Astrocyte (in vitro differentiated cells and primary cell): ENCODE results near the gene COL4A4. TPM values are rescaled to one million over a fixed set of nuclear protein-coding genes. Genes with fewer than 3 reads are reported as not detected.

Experiments
- DNase-seq: peaks from one replicate; pipeline ENCODE4 v3.0.0-alpha.2; 2010; ENCODE audit warnings: low read depth
- FAIRE-seq: peaks from 2 replicates; lab custom pipeline; 2011; peaks lifted over from hg19 to GRCh38; lab: Jason Lieb, UNC
- H2AFZ ChIP-seq: 2 replicates; pipeline ENCODE4 v1.6.0; 2012; ENCODE audit warnings: low read depth, low read length, inconsistent platforms
- H3K27ac ChIP-seq: 2 replicates; pipeline ENCODE4 v1.5.1; 2011; ENCODE audit warnings: low read depth, low read length, inconsistent platforms
- H3K27me3 ChIP-seq: 2 replicates; pipeline ENCODE4 v1.6.0; 2011; ENCODE audit warnings: low read length, inconsistent platforms; ENCODE audit not compliant: insufficient read depth
- H3K36me3 ChIP-seq: 2 replicates; pipeline ENCODE4 v1.5.1; 2011; ENCODE audit warnings: low read length, inconsistent platforms; ENCODE audit not compliant: insufficient read depth
- H3K4me1 ChIP-seq: 2 replicates; pipeline ENCODE4 v1.5.1; 2011; ENCODE audit warnings: low read length, inconsistent platforms; ENCODE audit not compliant: insufficient read depth
- H3K4me2 ChIP-seq: 2 replicates; pipeline ENCODE4 v1.6.0; 2012; ENCODE audit warnings: low read length, inconsistent platforms
- H3K4me3 ChIP-seq: 2 replicates; pipeline ENCODE4 v1.5.1; 2011; ENCODE audit warnings: low read depth, mild to moderate bottlenecking, low read length, inconsistent platforms; ENCODE audit not compliant: insufficient read depth
- H3K79me2 ChIP-seq: 2 replicates; pipeline ENCODE4 v1.6.0; 2012; ENCODE audit warnings: mild to moderate bottlenecking, low read length, inconsistent platforms; ENCODE audit not compliant: insufficient read depth
- H3K9ac ChIP-seq: 2 replicates; pipeline ENCODE4 v1.6.0; 2012; ENCODE audit warnings: mild to moderate bottlenecking, low read length, inconsistent platforms
- H3K9me3 ChIP-seq: 2 replicates; pipeline ENCODE4 v1.5.1; 2012; ENCODE audit warnings: low read depth, mild to moderate bottlenecking, low read length, inconsistent platforms; ENCODE audit not compliant: insufficient read depth
- H4K20me1 ChIP-seq: 2 replicates; pipeline ENCODE4 v1.6.0; 2012; ENCODE audit warnings: low read length, inconsistent platforms; ENCODE audit not compliant: insufficient read depth
- H3K27ac Mint-ChIP-seq: one replicate; pipeline ENCODE4 v1.8.0; 2021; ENCODE audit warnings: mild to moderate bottlenecking, mixed read lengths; ENCODE audit not compliant: unreplicated experiment
- H3K27me3 Mint-ChIP-seq: one replicate; pipeline ENCODE4 v1.8.0; 2021; ENCODE audit warnings: low read depth, mixed read lengths; ENCODE audit not compliant: unreplicated experiment
- H3K36me3 Mint-ChIP-seq: one replicate; pipeline ENCODE4 v1.8.0; 2021; ENCODE audit warnings: low read depth, mixed read lengths; ENCODE audit not compliant: unreplicated experiment
- H3K4me1 Mint-ChIP-seq: one replicate; pipeline ENCODE4 v1.8.0; 2021; ENCODE audit warnings: low read depth, mixed read lengths; ENCODE audit not compliant: unreplicated experiment
- H3K4me3 Mint-ChIP-seq: one replicate; pipeline ENCODE4 v1.8.0; 2021; ENCODE audit warnings: mild to moderate bottlenecking, moderate library complexity, mixed read lengths; ENCODE audit not compliant: unreplicated experiment
- H3K9me3 Mint-ChIP-seq: one replicate; pipeline ENCODE4 v1.8.0; 2021; ENCODE audit warnings: mild to moderate bottlenecking, mixed read lengths; ENCODE audit not compliant: unreplicated experiment
- CTCF ChIP-seq: IDR thresholded peaks from 2 replicates; pipeline ENCODE4 v1.5.1; 2011; ENCODE audit warnings: low read depth, mild to moderate bottlenecking, inconsistent platforms, low read length, moderate library complexity; ENCODE audit not compliant: insufficient read depth
- EZH2 ChIP-seq: IDR thresholded peaks from 2 replicates; pipeline ENCODE4 v1.6.1; 2012; ENCODE audit warnings: mild to moderate bottlenecking, low read length, inconsistent platforms; ENCODE audit not compliant: insufficient read depth
- total RNA-seq: library from RNA; stranded (reverse); gene quantifications from 2 replicates; pipeline ENCODE4 v1.2.1, GENCODE V29; 2021

COL4A4 gene
- total RNA-seq, 1 donor from 2014 or later = 0.36 TPM

- Mint-ChIP-seq H3K4me1 (no peaks in the 10 kb centered on the region), H3K36me3 (no peaks in the 10 kb centered on the region), H3K27me3 (peaks cover 3% of the 10 kb centered on the region), H3K4me3 (no peak overlapping the region), H3K27ac (no peak overlapping the region), H3K9me3 (no peaks in the 10 kb centered on the region)
- H3K4me1 ChIP-seq = no peaks in the 10 kb centered on the region
- no peak overlapping the region for H3K4me2 ChIP-seq
- H3K27me3 ChIP-seq = no peaks in the 10 kb centered on the region
- H3K36me3 ChIP-seq = no peaks in the 10 kb centered on the region
- H3K9me3 ChIP-seq = no peaks in the 10 kb centered on the region
- no peak overlapping the region for H2AFZ ChIP-seq
- no peak for FAIRE-seq
- no peak for DNase-seq
- TF ChIP-seq CTCF (no peak), EZH2 (no peak)
- no peaks in the 10 kb centered on the region for H3K79me2 ChIP-seq
- no peak overlapping the region for H3K27ac ChIP-seq
- H4K20me1 ChIP-seq = no peaks in the 10 kb centered on the region
- H3K9ac ChIP-seq = no peak overlapping the region
- no peak overlapping the region for H3K4me3 ChIP-seq
These were observed 127.5 kb downstream of the COL4A4 start for GRCh38 chr2:227036527-227036926.

GRCh38 chr2:227035711-227036367, 128.2 kb downstream of the COL4A4 start:
- H3K4me2 ChIP-seq = no peak overlapping the region
- H3K4me1 ChIP-seq = no peaks in the 10 kb centered on the region
- TF ChIP-seq CTCF (no peak), EZH2 (no peak)
- H3K9me3 Mint-ChIP-seq = no peaks in the 10 kb centered on the region
- no peaks in the 10 kb centered on the region for H3K36me3 ChIP-seq
- H3K4me1 Mint-ChIP-seq = no peaks in the 10 kb centered on the region
- H3K27ac ChIP-seq = no peak overlapping the region
- FAIRE-seq (no peak), DNase-seq (peak; percentile 25)
- no peaks in the 10 kb centered on the region for H3K27me3 ChIP-seq
- H3K9me3 ChIP-seq = no peaks in the 10 kb centered on the region
- no peak overlapping the region for H3K27ac Mint-ChIP-seq
- H3K27me3 Mint-ChIP-seq = peaks cover 3% of the 10 kb centered on the region
- H3K4me3 Mint-ChIP-seq = no peak overlapping the region
- no peak overlapping the region for H2AFZ ChIP-seq
- no peak overlapping the region for H3K4me3 ChIP-seq
- no peaks in the 10 kb centered on the region for H4K20me1 ChIP-seq
- H3K36me3 Mint-ChIP-seq = no peaks in the 10 kb centered on the region
- H3K9ac ChIP-seq = no peak overlapping the region
- H3K79me2 ChIP-seq = no peaks in the 10 kb centered on the region

- DNase-seq (peak; percentile 12), FAIRE-seq (no peak)
- Histone ChIP-seq H3K9ac (no peak overlapping the region), H2AFZ (no peak overlapping the region), H3K4me3 (no peak overlapping the region), H3K9me3 (no peaks in the 10 kb centered on the region), H3K4me2 (no peak overlapping the region), H3K4me1 (no peaks in the 10 kb centered on the region), H3K27me3 (no peaks in the 10 kb centered on the region), H3K79me2 (no peaks in the 10 kb centered on the region), H4K20me1 (no peaks in the 10 kb centered on the region), H3K36me3 (no peaks in the 10 kb centered on the region), H3K27ac (no peak overlapping the region)
- H3K4me3 Mint-ChIP-seq = no peak overlapping the region
- H3K4me1 Mint-ChIP-seq = no peaks in the 10 kb centered on the region
- no peak overlapping the region for H3K27ac Mint-ChIP-seq
- no peaks in the 10 kb centered on the region for H3K36me3 Mint-ChIP-seq
- peaks cover 3% of the 10 kb centered on the region for H3K27me3 Mint-ChIP-seq
- TF ChIP-seq CTCF (peak; percentile 52), EZH2 (no peak)
- no peaks in the 10 kb centered on the region for H3K9me3 Mint-ChIP-seq
These were observed 130.4 kb downstream of the COL4A4 start for GRCh38 chr2:227033471-227034148.
